Mucosa of descending colon (tissue), 3 donors: ENCODE data around the gene TLR5. TPM values are rescaled to one million over a fixed set of nuclear protein-coding genes. Genes with fewer than 3 reads are reported as not detected.

ENCODE experiments used
- ATAC-seq: fragments of 200-7000 bp; cut with Tn5 transposase; one replicate; pipeline ENCODE4 v1.9.1; 2020; ENCODE audit warnings: mild to moderate bottlenecking, moderate library complexity
- DNase-seq, 3 donors: peaks; one replicate each; pipeline ENCODE4 v3.0.0-alpha.2; 2020
- H3K36me3 ChIP-seq: fragments of 200-600 bp; one replicate; pipeline ENCODE4 v1.8.0; 2021; ENCODE audit warnings: low read depth, mild to moderate bottlenecking
- H3K4me1 ChIP-seq: fragments of 200-600 bp; one replicate; pipeline ENCODE4 v1.8.0; 2021; ENCODE audit warnings: low read depth, mild to moderate bottlenecking
- H3K4me3 ChIP-seq: fragments of 200-600 bp; one replicate; pipeline ENCODE4 v1.8.0; 2021; ENCODE audit warnings: mild to moderate bottlenecking
- H3K9me3 ChIP-seq: fragments of 200-600 bp; one replicate; pipeline ENCODE4 v1.8.0; 2021; ENCODE audit warnings: mild to moderate bottlenecking
- CTCF ChIP-seq: fragments of 200-600 bp; IDR thresholded peaks from one replicate; pipeline ENCODE4 v1.8.0; 2022; ENCODE audit warnings: antibody characterized with exemption, mild to moderate bottlenecking
- intact Hi-C, 2 donors: fragments of 100-400 bp; cut with DNase I in 1 of 2; cut with micrococcal nuclease in 1 of 2; formaldehyde crosslinking; loops; one replicate each; pipeline versions ENCODE4 v1.11.0 to v1.11.1; 2022; cut with DNase I, micrococcal nuclease
- total RNA-seq, 3 donors: library from RNA; stranded (reverse); fragmentation: NEBNext Ultra II Directional in 2 of 3; extraction: Animal tissue kit (Norgen Biotek cat#: 25700) in 2 of 3; gene quantifications; one replicate each; pipeline versions ENCODE4 v1.2.1 to v1.2.4, GENCODE V29; 2021 to 2023
- donor health status: DM: no; HTN: no; CAD: no; lungs with moderate emphysema.
- donor health status: DM: no; HTN: no; CAD: no.
- donor health status: DM: no; HTN: yes; CAD: no.

Gene TLR5
- total RNA-seq, 3 donors from 2014 or later = 2.2 to 6.9 (median 3.9) TPM

GRCh38 chr1:223183268-223183862 lies 40.3 kb upstream of the TLR5 start:
- no peaks in the 10 kb centered on the region for H3K4me1 ChIP-seq
- H3K36me3 ChIP-seq = no peaks in the 10 kb centered on the region
- no peak for DNase-seq
- intact Hi-C loops = no loop called here
- no peak overlapping the region for H3K4me3 ChIP-seq
- no peaks in the 10 kb centered on the region for H3K9me3 ChIP-seq
- ATAC-seq = no peak
- TF ChIP-seq CTCF = no peak

- Histone ChIP-seq H3K4me1 (no peaks in the 10 kb centered on the region), H3K36me3 (no peaks in the 10 kb centered on the region), H3K9me3 (no peaks in the 10 kb centered on the region), H3K4me3 (no peak overlapping the region)
- TF ChIP-seq CTCF = no peak
- DNase-seq (peak in 1 of 3 donors; percentile 6), ATAC-seq (peak; percentile 53)
- intact Hi-C loops = no loop called here
Measured at GRCh38 chr1:223180731-223181321, 37.8 kb upstream of the TLR5 start.

GRCh38 chr1:223179786-223180185 lies 36.7 kb upstream of the TLR5 start:
- H3K9me3 ChIP-seq = no peaks in the 10 kb centered on the region
- H3K4me3 ChIP-seq = no peak overlapping the region
- no peaks in the 10 kb centered on the region for H3K4me1 ChIP-seq
- DNase-seq (no peak), ATAC-seq (no peak)
- no peaks in the 10 kb centered on the region for H3K36me3 ChIP-seq
- intact Hi-C loops = no loop called here
- no peak for TF ChIP-seq CTCF

- intact Hi-C loops = no loop called here
- H3K4me3 ChIP-seq = no peak overlapping the region
- no peak for TF ChIP-seq CTCF
- H3K9me3 ChIP-seq = no peaks in the 10 kb centered on the region
- H3K4me1 ChIP-seq = no peaks in the 10 kb centered on the region
- DNase-seq (no peak), ATAC-seq (no peak)
- no peaks in the 10 kb centered on the region for H3K36me3 ChIP-seq
Measured at GRCh38 chr1:223179280-223179679, 36.2 kb upstream of the TLR5 start.

GRCh38 chr1:223177681-223178080 lies 34.6 kb upstream of the TLR5 start:
- Histone ChIP-seq H3K36me3 (no peaks in the 10 kb centered on the region), H3K9me3 (no peaks in the 10 kb centered on the region), H3K4me1 (no peaks in the 10 kb centered on the region), H3K4me3 (no peak overlapping the region)
- intact Hi-C loops = no loop called here
- peak; percentile 58 for ATAC-seq
- no peak for TF ChIP-seq CTCF
- DNase-seq = peak in 1 of 3 donors; percentile 16
